Heart right ventricle (tissue), 16 donors: ENCODE measurements around the gene MEF2B. TPM values are rescaled to one million over a fixed set of nuclear protein-coding genes. Genes with fewer than 3 reads are reported as not detected.
"Not testable (repeated sequence)": the region's sequence is repeated elsewhere in the genome, so short reads cannot be mapped to it uniquely, and the experiment has no call there.

Experiments used
- ATAC-seq, 8 donors: fragments of 200-7000 bp; cut with Tn5 transposase; one replicate each; pipeline ENCODE4 v1.9.1; 2020; ENCODE audit warnings: mild to moderate bottlenecking in 8 of 8, moderate library complexity in 8 of 8, moderate number of reproducible peaks in 1 of 8
- DNase-seq, 2 donors: peaks; one replicate each; pipeline ENCODE4 v3.0.0-alpha.2; 2020
- H3K27ac ChIP-seq, 10 donors: fragments of 200-600 bp; sonication (generic) in 2 of 10; one replicate each; pipeline versions ENCODE4 v1.5.0 to v1.8.0; 2020 to 2022; ENCODE audit warnings: mild to moderate bottlenecking in 3 of 10
- H3K27me3 ChIP-seq, 7 donors: fragments of 200-600 bp; one replicate each; pipeline ENCODE4 v1.8.0; 2021 to 2022; ENCODE audit warnings: mild to moderate bottlenecking in 2 of 7
- H3K36me3 ChIP-seq, 9 donors: fragments of 200-600 bp; sonication (generic) in 1 of 9; one replicate each; pipeline versions ENCODE4 v1.5.0 to v1.8.0; 2020 to 2022; ENCODE audit warnings: mild to moderate bottlenecking in 2 of 9
- H3K4me1 ChIP-seq, 9 donors: fragments of 200-600 bp; sonication (generic) in 1 of 9; one replicate each; pipeline versions ENCODE4 v1.5.0 to v1.8.0; 2020 to 2022; ENCODE audit warnings: mild to moderate bottlenecking in 4 of 9
- H3K4me3 ChIP-seq, 10 donors: fragments of 200-600 bp; sonication (generic) in 2 of 10; one replicate each; pipeline versions ENCODE4 v1.5.0 to v1.8.0; 2020 to 2022; ENCODE audit warnings: mild to moderate bottlenecking in 7 of 10, moderate library complexity in 2 of 10
- H3K9me3 ChIP-seq, 11 donors: fragments of 200-600 bp in 10 of 11; sonication (generic) in 2 of 11; one replicate each; pipeline versions ENCODE4 v1.5.0 to v1.8.0; 2013 to 2022; ENCODE audit warnings: mild to moderate bottlenecking in 2 of 11, control low read depth in 1 of 11, moderate library complexity in 1 of 11
- WGBS, 2 donors: extraction: QIAGEN DNeasy Blood & Tissue Kit; methylation state at CpG; one replicate each; pipeline ENCODE4 v1.1.7; 2013; ENCODE audit warnings: inconsistent platforms in 1 of 2; 5-methylcytosine and 5-hydroxymethylcytosine counted together
- intact Hi-C, 10 donors: fragments of 100-400 bp; cut with DNase I; formaldehyde crosslinking; loops; one replicate each; pipeline versions ENCODE4 v1.11.1 to v1.14.2; 2022
- polyA plus RNA-seq, 2 donors: library from polyadenylated mRNA; stranded (reverse); fragments of 200-250 nt; gene quantifications; one replicate each; pipeline ENCODE4 v1.2.3, GENCODE V29; 2013
- total RNA-seq, 10 donors: library from RNA; stranded (reverse); fragmentation: NEBNext Ultra II Directional in 3 of 10; extraction: Animal tissue kit (Norgen Biotek cat#: 25700) in 3 of 10; gene quantifications; one replicate each; pipeline versions ENCODE4 v1.2.1 to v1.2.4, GENCODE V29; 2021 to 2023
- TF ChIP-seq, protein P1 (sequence below), 9 donors: fragments of 200-600 bp; sonication (generic) in 2 of 9; IDR thresholded peaks; one replicate each; pipeline versions ENCODE4 v1.5.0 to v1.8.0; 2021 to 2022; ENCODE audit warnings: antibody characterized with exemption in 9 of 9, mild to moderate bottlenecking in 5 of 9, moderate library complexity in 1 of 9
- donor health status: Arrhythmogenic right ventricular cardiomyopathy.
- donor health status: ischemic (EF 13 %, LVEDD 7.1; RV severe dilation, severe dysfunction).
- donor health status: healthy with polysubstance abuse.
- donor health status: DM: no; HTN: yes; CAD: no.
- donor health status: DM: no; HTN: no; CAD: no.
- donor health status: ischemic (EF 25% LVEDD 6.9; RV normal size, moderate dysfunction).
- donor health status: ischemic (EF 25% LVEDD 5.7; RV mildly dilated, moderate dysfunction).
- donor health status: healthy.
- donor health status: DM: yes; HTN: yes; CAD: no.
- donor health status: Ischemic cardiomyopathy.
- donor health status: ischemic (EF 35%, LVEDD 5.7; RV mildly dilated, moderate dysfunction).
- donor health status: nonischemic (EF 11% LVEDD 7.7; RV severe dilation, severe dysfunction).
- donor health status: DM: yes; HTN: yes; CAD: no.
- donor health status: PGD.
- donor health status: ischemic (EF 29% LVEDD 5.4; RV normal size, mild dysfunction).
- donor health status: nonischemic (EF 23%, LVEDD 6.1; RV moderate dilation, normal function).

MEF2B gene
- total and polyA plus RNA-seq, 12 donors, result 0.34 to 2.3 (median 0.54) TPM; not detected in 3

DNA sequence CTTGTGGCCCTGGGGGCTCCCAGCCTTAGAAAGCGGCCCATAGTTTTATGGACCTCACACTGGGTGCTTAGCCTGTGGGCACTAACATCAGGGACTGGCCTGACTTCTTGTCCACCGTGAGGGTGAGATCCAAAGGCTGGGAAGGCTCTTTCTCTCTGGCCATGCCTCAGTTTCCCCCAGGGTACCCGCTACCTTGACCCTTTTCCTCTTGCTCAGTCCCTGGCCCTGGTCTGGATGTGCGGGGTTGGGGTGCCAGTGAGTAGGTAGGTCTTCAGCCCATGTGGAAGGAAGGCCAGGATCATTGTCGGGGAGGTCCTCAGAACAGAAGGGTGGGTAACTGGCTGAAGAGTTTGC, 30.2 kb downstream of the MEF2B start:
- Histone ChIP-seq H3K9me3 (no peaks in the 10 kb centered on the region), H3K36me3 (no peaks in the 10 kb centered on the region), H3K27ac (no peak overlapping the region), H3K27me3 (no peaks in the 10 kb centered on the region), H3K4me3 (no peak overlapping the region), H3K4me1 (peaks cover 4 to 18% (median 11%) of the 10 kb centered on the region in 9 donors)
- TF ChIP-seq, protein P1, sequence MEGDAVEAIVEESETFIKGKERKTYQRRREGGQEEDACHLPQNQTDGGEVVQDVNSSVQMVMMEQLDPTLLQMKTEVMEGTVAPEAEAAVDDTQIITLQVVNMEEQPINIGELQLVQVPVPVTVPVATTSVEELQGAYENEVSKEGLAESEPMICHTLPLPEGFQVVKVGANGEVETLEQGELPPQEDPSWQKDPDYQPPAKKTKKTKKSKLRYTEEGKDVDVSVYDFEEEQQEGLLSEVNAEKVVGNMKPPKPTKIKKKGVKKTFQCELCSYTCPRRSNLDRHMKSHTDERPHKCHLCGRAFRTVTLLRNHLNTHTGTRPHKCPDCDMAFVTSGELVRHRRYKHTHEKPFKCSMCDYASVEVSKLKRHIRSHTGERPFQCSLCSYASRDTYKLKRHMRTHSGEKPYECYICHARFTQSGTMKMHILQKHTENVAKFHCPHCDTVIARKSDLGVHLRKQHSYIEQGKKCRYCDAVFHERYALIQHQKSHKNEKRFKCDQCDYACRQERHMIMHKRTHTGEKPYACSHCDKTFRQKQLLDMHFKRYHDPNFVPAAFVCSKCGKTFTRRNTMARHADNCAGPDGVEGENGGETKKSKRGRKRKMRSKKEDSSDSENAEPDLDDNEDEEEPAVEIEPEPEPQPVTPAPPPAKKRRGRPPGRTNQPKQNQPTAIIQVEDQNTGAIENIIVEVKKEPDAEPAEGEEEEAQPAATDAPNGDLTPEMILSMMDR (IDR thresholded peaks at IDR 0.05), result peak in 3 of 9 donors; percentile 1 to 4 (median 3)
- intact Hi-C loops, result loop anchor here (1.0 to 10.0 kb wide), 8 partner anchors 77 to 205 kb away; partner anchors contain the start of gene SLC25A42 (in 2 of the 10)
- ATAC-seq (peak in 1 of 8 donors; percentile 18), DNase-seq (no peak)
- WGBS, 2 donors, result 43 to 47% methylated on average over 5 of the region's 5 CpGs

DNA sequence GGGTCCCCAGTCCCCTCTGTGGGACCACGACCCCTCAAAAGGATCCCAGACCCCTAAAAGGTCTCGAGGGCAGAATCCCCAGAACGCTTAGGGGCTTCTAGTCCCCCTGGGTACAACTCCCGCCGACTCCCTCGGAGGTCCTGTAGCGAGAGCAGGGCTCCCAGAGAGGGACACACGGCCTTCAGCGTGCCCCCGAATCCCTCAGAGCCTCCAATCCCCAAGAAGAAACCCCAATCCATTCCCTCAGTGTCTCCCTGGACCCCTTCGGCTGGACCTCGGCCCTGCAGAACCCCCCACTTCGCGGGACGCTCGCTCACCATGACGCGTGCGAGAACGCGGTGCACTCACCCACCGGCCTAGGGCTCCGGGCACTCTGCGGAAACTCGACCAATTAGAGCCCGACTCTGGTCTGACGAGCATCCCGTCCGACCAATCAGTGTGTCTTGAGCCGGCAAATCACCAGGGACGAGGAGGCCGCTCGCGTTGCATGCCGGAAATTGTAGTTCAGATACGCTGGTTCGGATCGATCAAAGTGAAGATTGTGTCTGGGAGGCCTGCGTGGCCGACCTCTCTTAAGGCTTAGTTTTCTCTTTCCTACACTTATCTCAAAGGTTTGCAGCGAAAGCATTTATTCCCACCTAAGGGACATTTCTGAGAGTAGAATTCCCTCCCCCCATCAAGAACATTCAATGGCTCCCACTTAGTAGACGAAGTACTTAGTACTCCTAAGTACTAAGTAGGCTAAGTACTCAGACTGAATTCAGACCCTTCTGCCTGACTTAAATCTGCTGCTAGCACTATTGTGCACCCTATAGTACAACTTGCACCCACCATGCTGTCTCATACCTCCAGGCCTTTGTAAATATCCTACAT, 31.7 kb downstream of the MEF2B start, which contains the start of gene TMEM161A:
TMEM161A (minus strand) TSS at position 370 of the 873 bp plus-strand sequence; CDS start at position 320, 50 bp downstream.
- 2 to 3% methylated on average over 42 of the region's 42 CpGs for WGBS, 2 donors
- H3K27me3 ChIP-seq, result no peaks in the 10 kb centered on the region
- no peaks in the 10 kb centered on the region for H3K36me3 ChIP-seq
- peak; percentile 97 to 99 for DNase-seq
- H3K9me3 ChIP-seq, result no peaks in the 10 kb centered on the region
- peak within 1 kb of the TSS; percentile 32 to 85 (median 76) for H3K4me3 ChIP-seq
- TF ChIP-seq, protein P1 (IDR thresholded peaks at IDR 0.05), result no peak
- H3K4me1 ChIP-seq, result peaks cover 4 to 25% (median 15%) of the 10 kb centered on the region in 9 donors
- intact Hi-C loops, result loop anchor here in 6 of 10 donors (2.0 kb wide), 3 partner anchors 76 to 86 kb away; partner anchors contain the start of gene SLC25A42 (in 2 of the 6)
- ATAC-seq, result peak; percentile 96 to 100 (median 98)
- peak within 1 kb of the TSS in 9 of 10 donors; percentile 1 to 88 (median 85) for H3K27ac ChIP-seq

DNA sequence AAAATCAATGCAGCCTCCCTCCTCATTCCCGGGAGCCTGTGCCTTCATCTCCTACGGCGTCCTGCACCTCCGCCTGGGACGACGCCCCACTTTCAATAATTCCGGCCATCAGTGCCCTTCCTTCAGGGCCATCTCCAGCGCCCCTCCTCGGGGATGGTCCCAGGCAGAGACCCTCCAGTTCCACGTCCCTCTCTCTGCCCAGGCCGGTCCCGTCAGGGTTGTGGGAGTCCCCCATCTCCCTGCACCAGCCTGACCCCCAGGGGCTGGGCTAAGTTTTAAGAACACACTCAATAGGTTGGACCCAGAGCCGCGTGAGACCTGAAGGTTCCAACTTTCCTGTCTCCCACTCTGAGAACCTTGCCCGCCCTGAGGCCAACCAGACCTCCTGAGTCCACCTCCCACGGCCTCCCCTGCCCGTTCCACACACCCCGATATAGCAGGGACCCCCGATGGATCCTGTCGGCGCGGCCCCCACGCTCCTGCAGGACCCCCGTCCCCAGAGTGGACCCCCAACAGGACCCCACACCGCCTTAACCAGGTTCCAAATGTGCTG, 32.4 kb downstream of the MEF2B start:
- peak in 6 of 8 donors; percentile 8 to 39 (median 24) for ATAC-seq

DNA sequence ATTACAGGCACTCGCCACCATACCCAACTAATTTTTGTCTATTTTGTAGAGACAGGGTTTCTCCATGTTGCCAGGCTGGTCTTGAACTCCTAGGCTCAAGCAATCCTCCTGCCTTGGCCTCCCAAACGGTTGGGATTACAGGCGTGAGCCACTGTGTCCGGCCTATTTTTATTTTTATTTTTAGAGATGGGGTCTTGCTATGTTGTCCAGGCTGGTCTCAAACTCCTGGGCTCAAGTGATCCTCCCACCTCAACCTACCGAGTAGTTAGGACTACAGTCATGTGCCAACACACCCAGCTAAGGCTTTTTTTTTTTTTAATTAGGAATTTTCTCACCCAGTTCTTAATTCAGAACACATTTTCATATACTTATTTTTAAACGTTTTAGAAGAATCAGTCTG, 34.4 kb downstream of the MEF2B start:
- intact Hi-C loops, result loop anchor here in 1 of 10 donors (2.0 kb wide), 1 partner anchor 73 kb away; the partner anchor contains the start of gene SLC25A42
- H3K27ac ChIP-seq, result peak overlapping the region in 4 of 10 donors; percentile 43 to 74 (median 70)

More for the DNA sequence above, 32.4 kb downstream of the MEF2B start:
- H3K9me3 ChIP-seq, result peaks cover 0 to 5% (median under 1%) of the 10 kb centered on the region in 11 donors
- H3K27me3 ChIP-seq, result no peaks in the 10 kb centered on the region
- peak overlapping the region in 9 of 10 donors; percentile 1 to 88 (median 85) for H3K27ac ChIP-seq
- intact Hi-C loops, result loop anchor here in 6 of 10 donors (2.0 kb wide), 3 partner anchors 75 to 85 kb away; partner anchors contain the start of gene SLC25A42 (in 3 of the 6)
- peaks cover 0 to 3% (median 0%) of the 10 kb centered on the region in 9 donors for H3K36me3 ChIP-seq
- TF ChIP-seq, protein P1 (IDR thresholded peaks at IDR 0.05), result no peak
- WGBS, 2 donors, result 14 to 16% methylated on average over 25 of the region's 25 CpGs
- peak overlapping the region; percentile 32 to 85 (median 76) for H3K4me3 ChIP-seq
- DNase-seq, result no peak
- H3K4me1 ChIP-seq, result peaks cover 4 to 25% (median 15%) of the 10 kb centered on the region in 9 donors

More for the DNA sequence above, 34.4 kb downstream of the MEF2B start:
- H3K4me1 ChIP-seq, result peaks cover 4 to 25% (median 15%) of the 10 kb centered on the region in 9 donors
- H3K27me3 ChIP-seq, H3K4me3 ChIP-seq, ATAC-seq, DNase-seq: not testable (repeated sequence)
- H3K9me3 ChIP-seq, result peaks cover 0 to 23% (median 11%) of the 10 kb centered on the region in 11 donors
- H3K36me3 ChIP-seq, result peaks cover 0 to 12% (median 0%) of the 10 kb centered on the region in 9 donors
- whole genome bisulfite sequencing, 2 donors, result 80 to 90% methylated on average over 6 of the region's 6 CpGs
